Activated CD4-positive, alpha-beta T cell treated with anti-CD3 and anti-CD28 coated beads, Interleukin-2, amount 10 ng/mL, durations not matched to agents 24 days and 14 days (primary cell): ENCODE data around the gene SGPP1. TPM values are rescaled to one million over a fixed set of nuclear protein-coding genes. Genes with fewer than 3 reads are reported as not detected.

Experiments
- total RNA-seq: library from RNA; stranded (reverse); gene quantifications from 2 replicates; pipeline ENCODE4 v1.2.3, GENCODE V29; 2022

The SGPP1 gene
- total RNA-seq, 1 donor from 2014 or later: 12.2 TPM

Other genes starting within 250 kb of the SGPP1 start
- gene PPP2R5E, start 184.7 kb downstream of the SGPP1 start, total RNA-seq: 45.1 and 45.7 TPM in 2 replicates
- gene WDR89, start 86.2 kb downstream of the SGPP1 start, total RNA-seq: 32.6 and 33.1 TPM in 2 replicates
- gene SYNE2, start 124.9 kb upstream of the SGPP1 start, total RNA-seq: 22.0 and 22.4 TPM in 2 replicates